Activated CD8-positive, alpha-beta memory T cell treated with anti-CD3 and anti-CD28 coated beads, Interleukin-2, amount 50 U/mL, for 1 hour (primary cell): ENCODE measurements around the gene SEMA5A.

Source experiments
- DNase-seq: peaks from one replicate; pipeline ENCODE4 v3.0.0-alpha.2; 2020; ENCODE audit errors: extremely low read depth

SEMA5A gene

GRCh38 chr5:9549941-9550340 lies 4.1 kb upstream of the SEMA5A start:
- no peak for DNase-seq

GRCh38 chr5:9547122-9547947 lies 1.5 kb upstream of the SEMA5A start:
- no peak for DNase-seq

- DNase-seq, result no peak
Measured at GRCh38 chr5:9545136-9545991, 511 bp downstream of the SEMA5A start.

- DNase-seq, result no peak
Measured at GRCh38 chr5:9544502-9545135, 1.3 kb downstream of the SEMA5A start.

GRCh38 chr5:9544056-9544455 lies 1.8 kb downstream of the SEMA5A start:
- DNase-seq, result no peak

- DNase-seq, result no peak
Measured at GRCh38 chr5:9543311-9543920, 2.5 kb downstream of the SEMA5A start.

GRCh38 chr5:9540791-9541190 lies 5.1 kb downstream of the SEMA5A start:
- DNase-seq, result no peak

GRCh38 chr5:9538504-9538903 lies 7.4 kb downstream of the SEMA5A start:
- no peak for DNase-seq

- no peak for DNase-seq
Measured at GRCh38 chr5:9537223-9538141, 8.4 kb downstream of the SEMA5A start.

GRCh38 chr5:9536717-9537116 lies 9.2 kb downstream of the SEMA5A start:
- no peak for DNase-seq

GRCh38 chr5:9534881-9535517 lies 10.9 kb downstream of the SEMA5A start:
- no peak for DNase-seq

GRCh38 chr5:9533562-9534364 lies 12.1 kb downstream of the SEMA5A start:
- DNase-seq, result no peak

- DNase-seq, result no peak
Measured at GRCh38 chr5:9533096-9533495, 12.8 kb downstream of the SEMA5A start.

GRCh38 chr5:9529513-9529912 lies 16.4 kb downstream of the SEMA5A start:
- DNase-seq, result no peak

- DNase-seq, result no peak
Measured at GRCh38 chr5:9529041-9529480, 16.8 kb downstream of the SEMA5A start.

- no peak for DNase-seq
Measured at GRCh38 chr5:9524941-9525340, 20.9 kb downstream of the SEMA5A start.

GRCh38 chr5:9523090-9523823 lies 22.6 kb downstream of the SEMA5A start:
- no peak for DNase-seq

- DNase-seq, result no peak
Measured at GRCh38 chr5:9519537-9519936, 26.3 kb downstream of the SEMA5A start.

GRCh38 chr5:9516591-9516990 lies 29.3 kb downstream of the SEMA5A start:
- no peak for DNase-seq
